NCI-H345 treated with DMSO at 0.1 percent for 48 hours (cell line): ENCODE measurements around the gene DOCK3.
"Not testable (repeated sequence)": the region's sequence is repeated elsewhere in the genome, so short reads cannot be mapped to it uniquely, and the experiment has no call there.

Experiments used
- DNase-seq: peaks from one replicate; lab custom pipeline; 2025; ENCODE audit not compliant: unreplicated experiment; lab: John Stamatoyannopoulos, UW

Gene DOCK3

DNA sequence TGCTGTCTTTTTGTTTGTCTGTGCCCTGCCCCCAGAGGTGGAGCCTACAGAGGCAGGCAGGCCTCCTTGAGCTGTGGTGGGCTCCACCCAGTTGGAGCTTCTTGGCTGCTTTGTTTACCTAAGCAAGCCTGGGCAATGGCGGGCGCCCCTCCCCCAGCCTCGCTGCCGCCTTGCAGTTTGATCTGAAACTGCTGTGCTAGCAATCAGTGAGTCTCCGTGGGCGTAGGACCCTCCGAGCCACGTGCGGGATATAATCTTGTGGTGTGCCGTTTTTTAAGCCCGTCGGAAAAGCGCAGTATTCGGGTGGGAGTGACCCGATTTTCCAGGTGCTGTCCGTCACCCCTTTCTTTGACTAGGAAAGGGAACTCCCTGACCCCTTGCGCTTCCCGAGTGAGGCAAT lies 303.9 kb downstream of the DOCK3 start:
- DNase-seq: not testable (repeated sequence)

DNA sequence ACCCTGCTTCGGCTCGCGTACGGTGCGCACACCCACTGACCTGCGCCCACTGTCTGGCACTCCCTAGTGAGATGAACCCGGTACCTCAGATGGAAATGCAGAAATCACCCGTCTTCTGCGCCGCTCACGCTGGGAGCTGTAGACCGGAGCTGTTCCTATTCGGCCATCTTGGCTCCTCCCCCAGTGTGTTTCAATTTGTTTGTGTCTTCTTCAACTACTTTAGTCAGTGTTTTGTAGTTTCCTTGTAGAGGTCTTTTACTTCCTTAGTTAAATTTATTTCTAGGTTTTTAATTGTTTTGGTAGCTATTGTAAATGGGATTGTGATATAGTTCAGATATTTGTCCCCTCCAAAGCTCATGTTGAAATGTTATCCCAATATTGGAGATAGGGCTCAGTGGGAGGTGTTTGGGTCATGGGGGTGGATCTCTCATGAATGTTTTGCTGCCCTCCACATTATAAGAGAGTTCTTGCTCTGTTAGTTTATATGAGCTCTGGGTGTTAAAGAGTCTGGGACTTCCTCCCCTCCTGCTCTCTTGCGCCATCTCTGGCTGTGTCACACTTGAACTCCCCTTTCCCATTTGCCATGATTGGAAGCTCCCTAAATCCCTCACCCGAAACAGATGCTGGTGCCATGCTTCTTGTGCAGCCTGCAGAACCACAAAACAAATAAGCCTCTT lies 304.4 kb downstream of the DOCK3 start:
- DNase-seq: no peak

- no peak for DNase-seq
Observed at GRCh38 chr3:50982540-50983325, 308.0 kb downstream of the DOCK3 start.

DNA sequence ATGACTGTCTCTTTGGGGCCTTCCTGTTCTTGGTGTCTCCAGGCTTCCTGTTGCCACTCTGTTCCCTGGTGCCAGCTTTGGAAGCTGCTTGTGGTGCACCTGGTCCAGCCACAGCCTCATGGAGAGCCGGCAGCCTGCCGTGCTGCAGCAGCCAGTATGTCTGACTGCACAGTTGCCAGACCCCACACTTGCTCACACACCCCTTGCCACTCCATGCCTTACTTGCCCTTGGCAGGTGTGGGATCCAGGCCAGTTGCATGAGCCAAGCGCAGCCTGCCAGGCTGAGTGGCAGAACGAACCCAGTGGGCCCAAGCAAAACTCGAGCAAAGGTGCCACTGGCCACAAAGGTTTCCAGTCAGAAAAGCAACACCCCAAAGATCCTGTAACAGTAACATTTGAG lies 309.2 kb downstream of the DOCK3 start:
- DNase-seq: no peak

DNA sequence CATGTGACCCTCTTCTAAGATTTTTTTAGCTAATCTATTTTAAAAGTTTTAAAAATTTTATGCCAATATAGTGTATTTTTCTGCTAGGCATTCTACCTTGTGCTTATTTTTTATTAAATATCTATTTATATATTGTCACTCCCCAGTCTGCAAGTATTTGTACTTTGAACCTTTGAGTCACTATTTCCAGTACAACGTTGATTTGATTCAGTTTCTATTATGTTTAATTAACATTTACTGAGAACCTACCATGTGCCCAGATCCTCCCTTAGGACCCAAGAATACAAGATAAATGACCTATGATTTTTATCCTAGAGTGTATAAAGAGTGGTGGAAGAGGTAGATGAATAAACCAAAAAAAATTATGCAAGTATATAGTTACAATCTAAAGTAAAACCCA lies 311.2 kb downstream of the DOCK3 start:
- DNase-seq: no peak

- no peak for DNase-seq
Observed at GRCh38 chr3:50986726-50987125, 312.0 kb downstream of the DOCK3 start.

DNA sequence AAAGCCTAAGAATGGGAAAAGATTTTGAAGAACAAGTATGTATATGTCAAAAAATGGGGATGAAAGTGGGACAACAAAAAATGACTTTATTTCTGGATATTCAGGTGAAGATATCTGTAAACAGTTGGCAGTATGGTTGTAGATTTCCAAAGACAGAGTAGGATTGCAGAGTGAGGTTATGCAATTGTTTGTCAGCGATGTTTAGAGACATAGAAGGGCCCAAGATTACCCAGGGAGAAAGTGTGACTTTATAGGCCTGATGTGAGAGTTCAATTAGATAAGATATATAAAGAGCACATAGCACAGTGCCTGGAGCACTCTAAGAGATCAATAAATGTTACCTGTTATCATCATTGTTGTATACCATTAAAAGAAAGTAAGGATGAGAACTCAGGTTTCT lies 319.8 kb downstream of the DOCK3 start:
- no peak for DNase-seq

- no peak for DNase-seq
Observed at GRCh38 chr3:50995085-50995824, 320.5 kb downstream of the DOCK3 start.

DNA sequence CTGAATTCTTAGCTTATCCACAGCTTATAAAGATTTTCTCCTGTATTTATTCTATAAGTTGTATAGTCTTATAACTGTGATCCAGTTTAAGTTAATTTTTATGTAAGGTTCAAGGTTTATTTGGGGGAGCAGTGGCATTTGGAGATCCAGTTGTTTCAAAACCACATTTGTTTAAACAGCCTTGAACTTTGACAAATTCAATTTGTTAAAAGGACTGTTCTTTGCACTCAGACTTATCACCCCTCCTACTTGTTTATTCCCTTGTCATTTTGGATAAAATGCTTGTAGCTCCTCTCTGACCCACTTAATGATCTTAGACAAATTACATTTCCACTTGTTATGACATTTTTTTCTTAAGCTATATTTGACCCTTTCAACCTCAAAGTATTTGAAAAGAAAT lies 327.8 kb downstream of the DOCK3 start:
- DNase-seq: no peak

DNA sequence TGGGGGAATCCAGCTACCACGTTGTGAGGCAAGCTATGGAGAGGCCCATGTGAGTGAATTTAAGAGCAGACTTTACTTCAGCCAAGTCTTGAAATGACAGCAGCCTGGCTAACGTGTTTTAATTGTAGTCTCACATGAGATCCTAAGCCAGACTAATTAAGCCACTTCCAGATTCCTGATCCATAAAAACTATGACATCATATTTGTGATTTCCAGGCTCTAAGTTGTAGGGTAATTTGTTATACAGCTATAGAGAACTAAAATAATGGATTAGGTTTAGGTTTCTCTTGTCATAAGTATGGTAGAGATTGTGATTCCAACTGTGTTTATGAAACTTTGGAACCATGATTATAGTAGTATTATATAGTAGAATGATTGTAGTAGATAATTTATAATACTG lies 329.5 kb downstream of the DOCK3 start:
- DNase-seq: no peak

GRCh38 chr3:51024121-51024520 lies 349.4 kb downstream of the DOCK3 start:
- DNase-seq: no peak

DNA sequence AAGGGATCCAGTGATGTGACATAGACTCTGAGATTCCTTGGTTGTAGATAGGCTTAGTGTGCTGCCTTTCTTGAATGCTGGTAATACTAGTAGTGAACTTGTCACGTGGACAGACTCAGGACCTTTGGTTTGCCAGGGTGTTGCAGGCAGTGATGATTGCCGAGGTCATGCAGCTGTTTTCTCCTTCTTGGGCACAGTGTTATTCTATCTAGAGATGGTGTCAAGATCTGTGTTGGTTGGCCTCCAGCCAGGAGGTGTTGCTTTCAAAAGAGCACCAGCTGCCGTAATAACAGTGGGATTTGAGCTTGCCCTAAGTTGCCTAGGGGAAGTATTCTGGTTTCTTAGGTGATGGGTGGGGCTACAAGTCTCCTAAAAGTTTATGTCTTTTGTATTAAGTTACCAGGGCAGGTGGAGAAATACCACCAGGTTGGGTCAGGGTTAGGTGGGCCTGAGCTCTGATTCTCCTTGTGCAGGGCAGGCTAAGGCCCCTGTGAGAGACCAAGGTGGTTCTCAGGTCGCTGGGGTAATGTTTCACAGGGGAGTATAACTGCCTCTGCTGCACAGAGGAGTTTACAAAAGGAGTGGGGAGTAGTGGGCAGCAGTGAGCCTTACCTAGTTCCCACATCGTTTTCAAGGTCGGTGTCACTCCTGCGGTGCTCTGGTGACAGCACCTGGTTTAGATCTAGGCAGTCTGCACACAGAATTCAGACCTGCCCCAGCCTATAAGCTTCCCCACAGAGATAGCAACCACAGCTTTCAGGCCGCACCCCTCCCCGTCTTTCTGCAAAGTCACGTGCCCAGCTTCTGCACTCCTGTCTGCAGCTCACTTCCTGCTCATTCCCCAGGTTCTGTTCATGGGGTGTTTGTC lies 350.3 kb downstream of the DOCK3 start:
- DNase-seq: no peak

DNA sequence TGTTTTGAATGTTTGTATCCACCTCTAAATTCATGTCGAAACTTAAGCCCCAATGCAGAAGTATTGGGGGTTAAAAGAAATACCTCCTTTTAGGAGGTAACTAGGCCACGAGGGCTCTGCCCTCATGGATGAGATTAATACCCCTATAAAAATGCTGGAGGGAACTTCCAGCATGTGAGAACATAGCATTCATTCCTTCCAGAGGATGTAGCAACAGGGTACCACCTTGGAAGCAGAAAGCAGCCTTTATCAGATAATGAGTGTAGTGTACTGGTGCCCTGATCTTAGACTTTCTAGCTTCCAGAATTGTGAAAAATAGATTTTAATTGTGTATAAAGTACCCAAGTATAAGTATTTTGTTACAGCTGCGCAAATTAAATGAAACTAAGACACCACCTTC lies 356.9 kb downstream of the DOCK3 start:
- no peak for DNase-seq

GRCh38 chr3:51035630-51036029 lies 360.9 kb downstream of the DOCK3 start:
- DNase-seq: no peak

DNA sequence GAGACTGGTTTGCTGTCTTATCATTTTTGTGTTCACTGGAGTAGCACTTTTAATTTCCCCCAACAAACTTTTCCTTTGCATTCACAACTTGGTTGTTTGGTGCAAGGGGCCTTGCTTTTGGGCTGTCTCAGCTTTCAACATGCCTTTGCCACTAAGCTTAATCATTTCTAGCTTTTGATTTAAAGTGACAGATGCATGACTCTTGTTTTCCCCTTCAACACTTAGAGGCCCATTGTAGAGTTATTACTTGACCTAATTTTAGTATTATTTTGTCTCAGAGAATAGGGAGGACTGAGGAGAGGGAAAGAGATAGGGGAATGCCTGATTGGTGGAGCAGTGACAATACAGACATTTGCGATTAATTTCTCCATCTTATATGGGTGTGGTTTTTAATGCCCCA lies 370.3 kb downstream of the DOCK3 start:
- no peak for DNase-seq

GRCh38 chr3:51052562-51052961 lies 377.8 kb downstream of the DOCK3 start:
- no peak for DNase-seq

DNA sequence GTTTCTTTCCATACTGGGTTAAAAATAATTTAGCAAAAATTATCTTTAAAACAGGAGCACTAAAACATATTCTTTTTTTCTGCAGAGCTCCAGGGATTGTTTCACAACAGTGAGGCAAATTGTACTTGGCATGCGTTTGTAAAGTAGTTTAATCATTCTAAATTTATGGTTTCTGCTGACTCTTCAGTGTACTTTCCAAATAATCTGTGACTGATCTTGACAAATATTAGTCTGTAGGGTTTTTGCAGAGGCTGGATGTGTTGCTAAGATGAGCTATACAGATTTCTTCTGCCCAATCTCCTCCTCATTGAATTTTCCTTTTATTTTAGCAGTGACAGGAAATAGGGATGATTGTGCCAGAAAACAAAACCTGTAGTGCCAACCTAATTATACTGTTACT lies 382.4 kb downstream of the DOCK3 start:
- no peak for DNase-seq

- DNase-seq: no peak
Observed at GRCh38 chr3:51063053-51063452, 388.3 kb downstream of the DOCK3 start.

DNA sequence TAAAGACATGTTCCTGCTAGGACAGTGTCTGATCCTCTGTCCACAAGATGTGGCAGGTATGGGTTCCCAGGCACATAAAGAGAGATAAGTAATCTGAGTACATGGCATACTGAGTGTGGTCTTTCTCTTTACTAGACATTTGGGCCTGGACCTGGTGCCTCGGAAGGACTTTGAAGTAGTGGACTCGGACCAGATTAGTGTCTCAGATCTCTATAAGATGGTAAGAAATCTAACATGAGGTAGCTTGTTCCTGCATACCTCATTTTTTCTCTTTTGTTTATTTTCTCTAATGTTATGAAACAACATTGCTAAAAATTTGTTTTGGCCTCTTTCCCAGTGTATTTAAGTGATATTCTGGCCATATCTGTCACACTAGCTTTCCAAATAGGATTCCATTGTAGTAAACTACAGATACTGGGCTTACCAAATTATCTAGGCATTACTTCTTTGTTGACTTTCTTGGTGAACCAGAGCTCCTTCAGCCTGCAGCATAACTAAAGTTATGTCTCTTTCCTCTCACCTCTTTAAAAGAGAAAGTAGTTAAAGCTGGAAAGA lies 400.6 kb downstream of the DOCK3 start:
- DNase-seq: no peak

DNA sequence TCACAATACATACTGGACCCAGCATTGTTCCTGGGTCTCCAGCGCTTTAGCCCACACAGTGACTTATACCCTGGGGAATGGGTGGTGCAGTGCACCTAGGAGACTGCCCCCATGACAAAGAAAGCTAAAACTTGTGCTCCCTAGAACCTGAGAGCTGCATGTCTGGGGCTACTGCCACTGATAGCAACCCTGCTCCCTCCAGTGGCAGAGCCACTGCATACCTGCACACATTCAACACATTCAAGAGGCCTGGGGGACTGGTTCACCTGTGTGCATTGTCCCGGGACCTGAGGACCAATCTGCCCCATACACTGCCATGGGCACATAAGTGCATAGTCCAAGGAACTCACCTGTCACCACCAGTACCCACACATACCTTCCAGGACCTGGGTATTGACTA lies 407.6 kb downstream of the DOCK3 start:
- DNase-seq: no peak

DNA sequence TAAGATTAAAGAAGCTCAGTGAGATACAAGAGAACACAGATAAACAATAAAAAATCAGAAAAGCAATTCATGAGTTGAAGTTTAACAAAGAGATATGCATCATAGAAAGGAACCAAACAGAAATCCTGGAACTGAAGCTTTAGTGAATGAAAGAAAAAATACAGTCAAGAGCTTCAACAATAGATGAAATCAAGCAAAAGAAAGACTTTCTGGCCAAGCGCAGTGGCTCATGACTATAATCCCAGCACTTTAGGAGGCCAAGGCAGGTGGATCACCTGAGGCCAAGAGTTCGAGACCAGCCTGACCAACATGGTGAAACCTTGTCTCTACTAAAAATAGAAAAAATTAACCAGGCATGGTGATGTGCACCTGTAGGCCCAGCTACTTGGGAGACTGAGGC lies 408.8 kb downstream of the DOCK3 start:
- no peak for DNase-seq
